ENCODE measurements around the gene ARL14. TPM values are rescaled to one million over a fixed set of nuclear protein-coding genes. Genes with fewer than 3 reads are reported as not detected.

The ARL14 gene
- total RNA-seq = 10 to 100 TPM in 3 of 4 donors, 1 to 10 TPM in 1; 2.5 to 28.9 (median 16.5) TPM

- Histone ChIP-seq H3K27ac (peak within 1 kb of the TSS in 3 of 4 donors; percentile 53 to 80 (median 66)), H3K27me3 (no peaks in the 10 kb centered on the region), H3K4me1 (no peaks in the 10 kb centered on the region), H3K4me3 (peak within 1 kb of the TSS in 2 of 4 donors; percentile 40 to 42), H3K9me3 (no peaks in the 10 kb centered on the region), H3K36me3 (no peaks in the 10 kb centered on the region)
- peak in 1 of 3 donors; percentile 62 for DNase-seq
- TF ChIP-seq POLR2A (IDR thresholded peaks at IDR 0.05) = peak; percentile 58 to 80
- TF ChIP-seq CTCF (IDR thresholded peaks at IDR 0.05) = no peak
Measured at GRCh38 chr3:160676547-160677303, at the start of gene ARL14. Gene ARL14, plus strand, starts transcription at chr3:160677160. Its CDS starts 187 bp downstream, at chr3:160677347.

- no peak for DNase-seq
- H3K9me3 ChIP-seq = no peaks in the 10 kb centered on the region
- H3K27ac ChIP-seq = no peak overlapping the region
- no peaks in the 10 kb centered on the region for H3K27me3 ChIP-seq
- TF ChIP-seq POLR2A (IDR thresholded peaks at IDR 0.05) (no peak), CTCF (IDR thresholded peaks at IDR 0.05) (no peak)
- no peaks in the 10 kb centered on the region for H3K4me1 ChIP-seq
- H3K4me3 ChIP-seq = no peak overlapping the region
- H3K36me3 ChIP-seq = no peaks in the 10 kb centered on the region
Measured at GRCh38 chr3:160629491-160629890, 47.5 kb upstream of the ARL14 start.

GRCh38 chr3:160633361-160634083, 43.4 kb upstream of the ARL14 start:
- no peaks in the 10 kb centered on the region for H3K4me1 ChIP-seq
- H3K9me3 ChIP-seq = no peaks in the 10 kb centered on the region
- no peak for DNase-seq
- TF ChIP-seq POLR2A (IDR thresholded peaks at IDR 0.05) (no peak), CTCF (IDR thresholded peaks at IDR 0.05) (no peak)
- H3K27me3 ChIP-seq = no peaks in the 10 kb centered on the region
- no peaks in the 10 kb centered on the region for H3K36me3 ChIP-seq
- H3K27ac ChIP-seq = no peak overlapping the region
- H3K4me3 ChIP-seq = no peak overlapping the region

- Histone ChIP-seq H3K36me3 (no peaks in the 10 kb centered on the region), H3K4me1 (no peaks in the 10 kb centered on the region), H3K27me3 (no peaks in the 10 kb centered on the region), H3K4me3 (no peak overlapping the region), H3K27ac (no peak overlapping the region), H3K9me3 (no peaks in the 10 kb centered on the region)
- TF ChIP-seq CTCF (IDR thresholded peaks at IDR 0.05) = no peak
- TF ChIP-seq POLR2A (IDR thresholded peaks at IDR 0.05) = no peak
- DNase-seq = no peak
Measured at GRCh38 chr3:160635213-160635612, 41.7 kb upstream of the ARL14 start.

GRCh38 chr3:160637086-160637485, 39.9 kb upstream of the ARL14 start:
- Histone ChIP-seq H3K4me1 (no peaks in the 10 kb centered on the region), H3K27ac (no peak overlapping the region), H3K9me3 (no peaks in the 10 kb centered on the region), H3K27me3 (no peaks in the 10 kb centered on the region), H3K4me3 (no peak overlapping the region), H3K36me3 (no peaks in the 10 kb centered on the region)
- no peak for DNase-seq
- no peak for TF ChIP-seq CTCF (IDR thresholded peaks at IDR 0.05)
- TF ChIP-seq POLR2A (IDR thresholded peaks at IDR 0.05) = no peak
